SK-N-SH treated with all-trans-retinoic acid at 6 μM for 48 hours (cell line): ENCODE results near the gene ANP32B.

ENCODE experiments used
- BACH2 ChIP-seq: fragments of 250-450 bp; sonication (Bioruptor Pico); IDR thresholded peaks from 2 replicates; pipeline ENCODE4 v1.9.0; 2021; ENCODE audit warnings: mild to moderate bottlenecking, borderline replicate concordance
- CSDC2 ChIP-seq: fragments of 250-450 bp; sonication (Bioruptor Pico); IDR thresholded peaks from 2 replicates; pipeline ENCODE4 v1.5.0; 2020; ENCODE audit warnings: mild to moderate bottlenecking, moderate library complexity
- ESRRG ChIP-seq: fragments of 250-450 bp; sonication (Bioruptor Pico); IDR thresholded peaks from 2 replicates; pipeline ENCODE4 v1.6.1; 2021; ENCODE audit warnings: mild to moderate bottlenecking
- POU6F1 ChIP-seq: fragments of 250-450 bp; sonication (Bioruptor Pico); IDR thresholded peaks from 2 replicates; pipeline ENCODE4 v1.8.0; 2021; ENCODE audit warnings: low read depth, mild to moderate bottlenecking, moderate library complexity, borderline replicate concordance
- RARB ChIP-seq: fragments of 250-450 bp; sonication (Bioruptor Pico); IDR thresholded peaks from 2 replicates; pipeline ENCODE4 v1.8.0; 2021; ENCODE audit warnings: mild to moderate bottlenecking, moderate library complexity
- TOX ChIP-seq: fragments of 250-450 bp; sonication (Bioruptor Pico); IDR thresholded peaks from 2 replicates; pipeline ENCODE4 v1.8.0; 2021; ENCODE audit warnings: mild to moderate bottlenecking, moderate library complexity, borderline replicate concordance
- ZFP3 ChIP-seq: fragments of 250-450 bp; sonication (Bioruptor Pico); IDR thresholded peaks from 2 replicates; pipeline ENCODE4 v1.5.0; 2020; ENCODE audit warnings: mild to moderate bottlenecking, moderate library complexity
- TF ChIP-seq, protein P1 (sequence below): fragments of 250-450 bp; sonication (Bioruptor Pico); IDR thresholded peaks from 2 replicates; pipeline ENCODE4 v1.8.0; 2020; ENCODE audit warnings: mild to moderate bottlenecking, moderate library complexity, borderline replicate concordance
- TF ChIP-seq, protein P2 (sequence below): fragments of 250-450 bp; sonication (Bioruptor Pico); IDR thresholded peaks from 2 replicates; pipeline ENCODE4 v1.5.1; 2020; ENCODE audit warnings: low read depth, mild to moderate bottlenecking, moderate library complexity

DNA sequence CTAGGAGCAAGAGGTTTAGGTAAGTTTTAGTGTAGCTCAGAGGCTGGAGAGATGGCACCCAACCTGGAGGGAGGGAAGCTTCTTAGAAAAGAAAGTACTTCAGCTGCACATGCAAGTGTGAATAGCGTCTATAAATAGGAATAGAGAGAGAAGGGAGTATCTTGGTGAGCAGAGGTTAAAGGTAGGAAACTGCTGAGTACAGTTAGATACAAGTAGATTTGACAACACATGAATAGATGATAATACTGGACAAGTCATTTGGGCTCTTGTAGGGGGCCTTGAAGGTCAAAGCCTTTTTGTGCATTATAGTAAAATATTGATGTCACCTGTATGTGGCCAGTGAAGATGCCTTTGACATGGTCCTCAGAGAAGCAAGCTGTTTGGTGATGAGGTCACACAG, 34.2 kb downstream of the ANP32B start:
- no peak for TF ChIP-seq RARB
- TF ChIP-seq, protein P1, sequence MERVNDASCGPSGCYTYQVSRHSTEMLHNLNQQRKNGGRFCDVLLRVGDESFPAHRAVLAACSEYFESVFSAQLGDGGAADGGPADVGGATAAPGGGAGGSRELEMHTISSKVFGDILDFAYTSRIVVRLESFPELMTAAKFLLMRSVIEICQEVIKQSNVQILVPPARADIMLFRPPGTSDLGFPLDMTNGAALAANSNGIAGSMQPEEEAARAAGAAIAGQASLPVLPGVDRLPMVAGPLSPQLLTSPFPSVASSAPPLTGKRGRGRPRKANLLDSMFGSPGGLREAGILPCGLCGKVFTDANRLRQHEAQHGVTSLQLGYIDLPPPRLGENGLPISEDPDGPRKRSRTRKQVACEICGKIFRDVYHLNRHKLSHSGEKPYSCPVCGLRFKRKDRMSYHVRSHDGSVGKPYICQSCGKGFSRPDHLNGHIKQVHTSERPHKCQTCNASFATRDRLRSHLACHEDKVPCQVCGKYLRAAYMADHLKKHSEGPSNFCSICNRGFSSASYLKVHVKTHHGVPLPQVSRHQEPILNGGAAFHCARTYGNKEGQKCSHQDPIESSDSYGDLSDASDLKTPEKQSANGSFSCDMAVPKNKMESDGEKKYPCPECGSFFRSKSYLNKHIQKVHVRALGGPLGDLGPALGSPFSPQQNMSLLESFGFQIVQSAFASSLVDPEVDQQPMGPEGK (CRISPR knock-in tag) = no peak
- no peak for TF ChIP-seq ZFP3
- TF ChIP-seq POU6F1 (CRISPR knock-in tag) = no peak
- TF ChIP-seq, protein P2, sequence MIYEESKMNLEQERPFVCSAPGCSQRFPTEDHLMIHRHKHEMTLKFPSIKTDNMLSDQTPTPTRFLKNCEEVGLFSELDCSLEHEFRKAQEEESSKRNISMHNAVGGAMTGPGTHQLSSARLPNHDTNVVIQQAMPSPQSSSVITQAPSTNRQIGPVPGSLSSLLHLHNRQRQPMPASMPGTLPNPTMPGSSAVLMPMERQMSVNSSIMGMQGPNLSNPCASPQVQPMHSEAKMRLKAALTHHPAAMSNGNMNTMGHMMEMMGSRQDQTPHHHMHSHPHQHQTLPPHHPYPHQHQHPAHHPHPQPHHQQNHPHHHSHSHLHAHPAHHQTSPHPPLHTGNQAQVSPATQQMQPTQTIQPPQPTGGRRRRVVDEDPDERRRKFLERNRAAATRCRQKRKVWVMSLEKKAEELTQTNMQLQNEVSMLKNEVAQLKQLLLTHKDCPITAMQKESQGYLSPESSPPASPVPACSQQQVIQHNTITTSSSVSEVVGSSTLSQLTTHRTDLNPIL = no peak
- no peak for TF ChIP-seq BACH2 (CRISPR knock-in tag)
- TF ChIP-seq ESRRG (CRISPR knock-in tag) = no peak
- no peak for TF ChIP-seq TOX (CRISPR knock-in tag)
- TF ChIP-seq CSDC2 (CRISPR knock-in tag) = no peak
